ES-I3 (cell line): Measurements from ENCODE around the gene AP2A2.
"Not testable (repeated sequence)": the region's sequence is repeated elsewhere in the genome, so short reads cannot be mapped to it uniquely, and the experiment has no call there.

Experiments
- H3K36me3 ChIP-seq: 2 replicates; pipeline ENCODE4 v1.6.1; 2013; ENCODE audit warnings: mild to moderate bottlenecking, low read length, control low read depth, moderate library complexity; ENCODE audit not compliant: insufficient read depth
- H3K4me1 ChIP-seq: 2 replicates; pipeline ENCODE4 v1.6.1; 2013; ENCODE audit warnings: mild to moderate bottlenecking, control low read depth, low read length; ENCODE audit not compliant: insufficient read depth
- H3K9ac ChIP-seq: 2 replicates; pipeline ENCODE4 v1.6.1; 2013; ENCODE audit warnings: low read depth, mild to moderate bottlenecking, low read length, moderate library complexity
- H3K9me3 ChIP-seq: 2 replicates; pipeline ENCODE4 v1.6.1; 2013; ENCODE audit warnings: mild to moderate bottlenecking, low read length, moderate library complexity; ENCODE audit not compliant: control insufficient read depth, insufficient read depth

Gene AP2A2

GRCh38 chr11:961310-961920, 35.7 kb downstream of the AP2A2 start:
- not testable (repeated sequence) for H3K4me1 ChIP-seq, H3K9ac ChIP-seq, H3K9me3 ChIP-seq
- peaks cover 17% of the 10 kb centered on the region; the same call in 1 of the 2 replicates for H3K36me3 ChIP-seq

- peaks cover 17% of the 10 kb centered on the region; the same call in 1 of the 2 replicates for H3K36me3 ChIP-seq
- no peaks in the 10 kb centered on the region for H3K9me3 ChIP-seq
- H3K4me1 ChIP-seq = no peaks in the 10 kb centered on the region
Observed at GRCh38 chr11:961921-962320, 36.3 kb downstream of the AP2A2 start.

GRCh38 chr11:962688-963087, 37.0 kb downstream of the AP2A2 start:
- H3K36me3 ChIP-seq = peaks cover 17% of the 10 kb centered on the region; the same call in 1 of the 2 replicates
- no peak overlapping the region for H3K9ac ChIP-seq
- H3K9me3 ChIP-seq = no peaks in the 10 kb centered on the region
- no peaks in the 10 kb centered on the region for H3K4me1 ChIP-seq

More at GRCh38 chr11:961921-962320, 36.3 kb downstream of the AP2A2 start:
- H3K9ac ChIP-seq = no peak overlapping the region

- no peak overlapping the region for H3K9ac ChIP-seq
- no peaks in the 10 kb centered on the region for H3K9me3 ChIP-seq
- peaks cover 17% of the 10 kb centered on the region; the same call in 1 of the 2 replicates for H3K36me3 ChIP-seq
- H3K4me1 ChIP-seq = no peaks in the 10 kb centered on the region
Observed at GRCh38 chr11:963852-964251, 38.2 kb downstream of the AP2A2 start.

DNA sequence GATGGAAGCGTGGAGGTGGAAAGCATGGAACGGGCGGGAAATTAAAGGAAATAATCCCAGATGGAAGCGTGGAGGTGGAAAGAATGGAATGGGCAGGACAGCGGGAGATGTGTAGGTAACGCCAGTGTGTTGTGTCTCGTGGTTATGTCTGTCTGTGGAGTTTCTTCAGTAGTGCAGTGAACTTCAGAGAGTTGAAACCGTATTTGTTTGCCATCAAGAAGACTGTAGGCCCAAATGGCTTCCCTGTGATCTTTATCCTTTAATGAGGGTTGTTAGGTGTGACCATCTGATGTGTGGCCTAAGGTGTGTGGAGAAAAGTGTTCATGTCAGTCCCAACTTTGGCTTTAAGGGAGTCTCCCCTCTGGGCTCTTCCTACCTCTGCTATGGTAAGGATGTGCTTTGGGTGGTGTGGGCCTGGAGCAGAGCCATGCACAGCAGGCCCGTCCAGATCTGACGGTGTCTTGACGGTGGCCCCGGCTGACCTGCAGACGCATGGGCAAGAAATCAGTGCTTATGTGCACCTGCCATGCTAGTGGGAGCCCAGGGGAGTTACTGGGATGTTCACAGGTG, 39.6 kb downstream of the AP2A2 start:
- H3K4me1 ChIP-seq = no peaks in the 10 kb centered on the region
- no peak overlapping the region for H3K9ac ChIP-seq
- H3K36me3 ChIP-seq = peaks cover 17% of the 10 kb centered on the region
- H3K9me3 ChIP-seq = no peaks in the 10 kb centered on the region

GRCh38 chr11:967995-968751, 42.5 kb downstream of the AP2A2 start:
- Histone ChIP-seq H3K36me3 (peaks cover 13% of the 10 kb centered on the region), H3K9me3 (no peaks in the 10 kb centered on the region), H3K9ac (no peak overlapping the region), H3K4me1 (no peaks in the 10 kb centered on the region)

DNA sequence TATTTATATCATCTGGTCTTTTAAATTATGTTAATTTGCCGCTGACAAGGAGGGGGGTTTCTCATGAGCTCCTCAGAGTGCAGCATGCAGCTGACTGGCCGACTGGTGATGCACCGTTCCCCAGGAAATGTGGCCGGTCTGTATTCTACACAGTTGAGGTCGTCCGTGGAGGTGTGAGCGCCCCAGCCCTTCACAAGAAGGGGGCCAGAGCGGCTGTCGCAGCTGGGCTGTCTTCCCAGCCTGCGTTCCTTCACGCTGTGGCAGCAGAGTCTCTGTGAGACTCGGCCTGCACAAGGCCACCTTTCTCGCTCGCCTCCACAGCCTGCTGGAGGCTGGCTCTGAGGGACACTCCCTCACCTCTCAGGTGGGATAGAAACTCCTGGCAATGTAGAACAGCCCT, 43.2 kb downstream of the AP2A2 start:
- Histone ChIP-seq H3K9ac (no peak overlapping the region), H3K4me1 (no peaks in the 10 kb centered on the region), H3K36me3 (peaks cover 11% of the 10 kb centered on the region), H3K9me3 (no peaks in the 10 kb centered on the region)

GRCh38 chr11:969651-970205, 44.1 kb downstream of the AP2A2 start:
- Histone ChIP-seq H3K4me1 (no peaks in the 10 kb centered on the region), H3K36me3 (peaks cover 3% of the 10 kb centered on the region), H3K9me3 (no peaks in the 10 kb centered on the region), H3K9ac (no peak overlapping the region)

DNA sequence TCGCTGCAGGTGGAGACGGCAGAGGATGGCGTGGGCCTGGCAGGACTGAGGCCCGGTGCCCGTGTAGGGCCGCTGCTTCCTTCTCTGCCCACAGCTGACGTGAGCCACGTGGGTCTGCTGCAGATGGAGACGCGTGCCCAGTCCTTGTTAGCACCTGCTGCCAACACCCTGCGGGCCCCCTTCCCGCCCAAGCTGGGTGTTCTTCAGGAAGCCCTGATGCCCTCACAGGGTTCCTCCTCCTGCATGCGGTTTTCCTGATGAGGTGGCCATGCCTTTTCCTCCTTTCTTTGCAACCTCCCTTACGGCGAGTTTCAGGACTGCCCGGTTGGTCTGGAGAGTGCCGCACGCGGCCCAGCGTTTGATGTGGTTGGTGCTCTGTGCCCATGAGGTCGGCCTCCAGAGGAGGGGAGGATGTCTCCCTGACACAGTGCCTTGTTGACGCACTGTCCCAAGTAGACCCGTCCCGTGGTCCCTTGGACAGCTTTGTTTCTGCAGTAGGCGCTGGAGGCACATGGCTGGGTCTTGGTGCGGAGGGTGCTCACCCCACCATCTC, 44.7 kb downstream of the AP2A2 start:
- H3K36me3 ChIP-seq = no peaks in the 10 kb centered on the region; the same call in 1 of the 2 replicates

DNA sequence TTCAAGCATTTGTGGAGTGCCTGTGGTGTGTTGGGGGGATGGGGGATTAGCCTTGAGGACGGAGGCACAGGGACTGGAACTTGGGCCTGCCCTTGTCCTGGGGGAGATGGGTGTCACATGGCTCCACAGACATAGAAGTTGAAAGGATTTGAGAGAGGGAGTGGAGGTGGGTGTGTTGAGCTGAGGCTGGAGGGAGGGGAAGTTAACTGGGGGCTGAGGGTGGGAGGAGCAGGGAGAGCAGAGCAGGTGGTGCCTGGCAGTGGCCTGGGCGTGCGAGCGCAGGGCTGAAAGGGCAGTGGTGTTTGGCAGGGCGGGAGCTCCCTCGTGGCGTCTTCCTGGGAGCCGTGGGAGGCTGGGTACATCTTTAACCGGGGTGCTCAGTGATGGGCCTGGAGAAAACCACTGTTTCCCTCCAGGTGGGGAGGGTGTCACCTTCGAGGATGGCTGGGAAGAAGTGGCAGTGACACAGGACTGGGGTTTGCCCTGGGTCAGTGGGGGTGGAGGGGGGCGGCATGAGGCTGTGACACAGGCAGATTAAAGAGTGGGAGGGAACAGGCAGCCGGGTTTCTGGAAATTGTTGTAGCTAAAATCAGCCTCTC, 45.5 kb downstream of the AP2A2 start:
- Histone ChIP-seq H3K4me1 (no peaks in the 10 kb centered on the region), H3K9me3 (no peaks in the 10 kb centered on the region), H3K36me3 (no peaks in the 10 kb centered on the region; the same call in 1 of the 2 replicates), H3K9ac (no peak overlapping the region)

More for the DNA sequence above, 44.7 kb downstream of the AP2A2 start:
- Histone ChIP-seq H3K9me3 (no peaks in the 10 kb centered on the region), H3K9ac (no peak overlapping the region), H3K4me1 (no peaks in the 10 kb centered on the region)

DNA sequence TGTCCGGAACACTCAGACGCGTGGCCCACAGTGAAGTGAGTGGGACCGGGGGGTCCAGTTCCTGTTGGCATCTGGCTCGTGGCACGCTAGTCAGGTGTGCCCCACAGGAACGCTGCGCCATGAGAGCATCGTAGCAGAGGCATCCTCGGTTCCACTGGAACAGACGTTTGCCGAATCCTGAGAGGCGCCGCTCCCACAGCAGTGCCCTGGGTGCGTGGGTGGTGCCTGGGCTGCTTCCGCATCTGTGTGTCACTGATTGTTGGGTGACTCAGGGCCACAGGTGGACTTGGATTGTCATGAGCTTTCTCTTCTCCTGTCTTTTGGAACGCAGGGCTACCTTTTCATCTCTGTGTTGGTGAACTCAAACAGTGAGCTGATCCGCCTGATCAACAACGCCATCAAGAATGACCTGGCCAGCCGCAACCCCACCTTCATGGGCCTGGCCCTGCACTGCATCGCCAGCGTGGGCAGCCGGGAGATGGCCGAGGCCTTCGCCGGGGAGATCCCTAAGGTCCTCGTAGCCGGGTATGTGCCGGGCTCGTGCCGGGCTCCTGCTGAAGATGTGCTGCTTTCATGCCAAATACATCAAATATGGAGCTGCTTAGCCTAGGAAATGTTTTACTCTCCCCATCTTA, 46.2 kb downstream of the AP2A2 start:
- Histone ChIP-seq H3K9ac (no peak overlapping the region), H3K4me1 (no peaks in the 10 kb centered on the region), H3K9me3 (no peaks in the 10 kb centered on the region), H3K36me3 (no peaks in the 10 kb centered on the region; the same call in 1 of the 2 replicates)

GRCh38 chr11:972523-973211, 47.0 kb downstream of the AP2A2 start:
- H3K4me1 ChIP-seq = no peaks in the 10 kb centered on the region
- H3K9ac ChIP-seq = no peak overlapping the region
- H3K9me3 ChIP-seq = no peaks in the 10 kb centered on the region
- peaks cover 5% of the 10 kb centered on the region for H3K36me3 ChIP-seq

GRCh38 chr11:973237-973636, 47.6 kb downstream of the AP2A2 start:
- peaks cover 6% of the 10 kb centered on the region for H3K36me3 ChIP-seq
- H3K4me1 ChIP-seq = no peaks in the 10 kb centered on the region
- H3K9ac ChIP-seq = no peak overlapping the region
- H3K9me3 ChIP-seq = no peaks in the 10 kb centered on the region
